Measurements from ENCODE around the gene OCRL. TPM values are rescaled to one million over a fixed set of nuclear protein-coding genes. Genes with fewer than 3 reads are reported as not detected.

OCRL gene
- total and polyA plus RNA-seq, 2 of the 13 experiments (the other 11 are each of a cell fraction or from before 2014, with no cell fraction given): 13.4 to 32.0 TPM

GRCh38 chrX:129576539-129576938, 36.5 kb downstream of the OCRL start:
- Histone ChIP-seq H3K27ac (ENCODE audit: extremely low read length, insufficient read depth, low read length) (no peak overlapping the region), H3K4me3 (replicated peaks in 1 of 3; ENCODE audit: insufficient read depth in 1 of 3, low read depth in 2 of 3, low read length in 3 of 3) (no peak overlapping the region), H3K9me3 (ENCODE audit: low read length) (no peaks in the 10 kb centered on the region), H3K36me3 (replicated peaks in 1 of 2; ENCODE audit: control insufficient read depth in 1 of 2, insufficient read depth in 2 of 2, low read length in 2 of 2) (peaks cover 1 to 27% of the 10 kb centered on the region in 2 experiments; a peak in 3 of 5 replicates), H4K20me1 (ENCODE audit: insufficient read depth, low read length) (no peaks in the 10 kb centered on the region), H3K79me2 (ENCODE audit: insufficient read depth, low read length) (no peaks in the 10 kb centered on the region), H3K27me3 (ENCODE audit: control insufficient read depth in 1 of 2, insufficient read depth in 2 of 2, low read length in 2 of 2) (no peaks in the 10 kb centered on the region), H3K9ac (ENCODE audit: insufficient read depth, low read depth, low read length) (no peak overlapping the region), H3K4me2 (ENCODE audit: low read depth, low read length) (no peak overlapping the region), H2AFZ (ENCODE audit: low read length) (no peak overlapping the region), H3K4me1 (ENCODE audit: insufficient read depth, low read length) (no peaks in the 10 kb centered on the region)
- no peak for TF ChIP-seq ZFP36 (IDR thresholded peaks at IDR 0.05; ENCODE audit: borderline replicate concordance, low read depth, low read length, partially characterized antibody)
- no peak for TF ChIP-seq REL (CRISPR knock-in tag; conservative IDR thresholded peaks at IDR 0.05)
- in situ Hi-C loops (cut with HindIII; ENCODE audit: extremely low pct_ligation_motif_present, low pct_unique_long_range_greater_than_20kb) (no loop called here), intact Hi-C loops (cut with micrococcal nuclease; ENCODE audit: unreplicated experiment) (no loop called here)
- DNase-seq (ENCODE audit: low spot score): no peak
- CTCF ChIA-PET (ENCODE audit: low intra/inter-chr PET ratio, low total read pairs): no interaction called here
- WGBS (ENCODE audit: low lambda C conversion rate): 100% methylated on average over 3 of the region's 3 CpGs
- POLR2A ChIA-PET: no interaction called here
- FAIRE-seq: no peak
- ATAC-seq: no peak
- BruUV-seq (replicated peaks): no TSS peak

DNA sequence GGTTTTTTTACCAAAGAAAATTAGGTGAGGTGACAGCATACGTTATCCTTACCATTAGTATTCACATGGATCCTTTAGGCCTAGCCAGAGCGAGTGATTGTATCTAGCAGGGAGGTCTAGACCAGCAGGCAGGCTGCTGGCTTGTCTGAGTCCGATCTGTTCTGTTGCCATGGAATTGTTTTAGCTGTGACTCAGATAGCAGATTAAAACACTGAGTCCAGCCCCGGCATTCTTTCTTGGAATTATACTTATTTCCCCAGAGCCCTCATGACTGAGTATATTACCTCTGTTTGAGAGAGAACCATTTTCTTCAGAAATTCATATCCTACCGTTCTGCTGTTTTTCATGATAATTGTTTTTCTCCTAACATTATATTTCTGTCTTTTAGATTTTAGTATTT, 37.4 kb downstream of the OCRL start:
- Histone ChIP-seq H3K79me2 (ENCODE audit: insufficient read depth, low read length) (no peaks in the 10 kb centered on the region), H3K4me3 (replicated peaks in 1 of 3; ENCODE audit: insufficient read depth in 1 of 3, low read depth in 2 of 3, low read length in 3 of 3) (no peak overlapping the region), H3K4me1 (ENCODE audit: insufficient read depth, low read length) (no peaks in the 10 kb centered on the region), H3K27me3 (ENCODE audit: control insufficient read depth in 1 of 2, insufficient read depth in 2 of 2, low read length in 2 of 2) (no peaks in the 10 kb centered on the region), H3K4me2 (ENCODE audit: low read depth, low read length) (no peak overlapping the region), H2AFZ (ENCODE audit: low read length) (no peak overlapping the region), H3K9me3 (ENCODE audit: low read length) (no peaks in the 10 kb centered on the region), H4K20me1 (ENCODE audit: insufficient read depth, low read length) (no peaks in the 10 kb centered on the region), H3K27ac (ENCODE audit: extremely low read length, insufficient read depth, low read length) (no peak overlapping the region), H3K36me3 (replicated peaks in 1 of 2; ENCODE audit: control insufficient read depth in 1 of 2, insufficient read depth in 2 of 2, low read length in 2 of 2) (peaks cover 1 to 27% of the 10 kb centered on the region in 2 experiments; a peak in 3 of 5 replicates), H3K9ac (ENCODE audit: insufficient read depth, low read depth, low read length) (no peak overlapping the region)
- POLR2A ChIA-PET: no interaction called here
- WGBS (ENCODE audit: low lambda C conversion rate): 100% methylated on average over 5 of the region's 5 CpGs
- in situ Hi-C loops (cut with HindIII; ENCODE audit: extremely low pct_ligation_motif_present, low pct_unique_long_range_greater_than_20kb): no loop called here
- intact Hi-C loops (cut with micrococcal nuclease; ENCODE audit: unreplicated experiment): no loop called here
- BruUV-seq (replicated peaks): no TSS peak
- FAIRE-seq (no peak), DNase-seq (ENCODE audit: low spot score) (no peak), ATAC-seq (no peak)
- CTCF ChIA-PET (ENCODE audit: low intra/inter-chr PET ratio, low total read pairs): no interaction called here
- TF ChIP-seq ETV6 (CRISPR knock-in tag; conservative IDR thresholded peaks at IDR 0.05) (no peak), NFYC (CRISPR knock-in tag; IDR thresholded peaks at IDR 0.05) (no peak), GPBP1L1 (CRISPR knock-in tag; IDR thresholded peaks at IDR 0.05) (no peak), ZNF280B (CRISPR knock-in tag; IDR thresholded peaks at IDR 0.05; ENCODE audit: borderline replicate concordance) (no peak), ARNT (IDR thresholded peaks at IDR 0.05) (no peak), ZNF17 (CRISPR knock-in tag; IDR thresholded peaks at IDR 0.05) (no peak), PHF5A (CRISPR knock-in tag; IDR thresholded peaks at IDR 0.05; ENCODE audit: low read depth, unreplicated experiment) (no peak), KLF16 (CRISPR knock-in tag; IDR thresholded peaks at IDR 0.05) (no peak)
- TF ChIP-seq, protein P1, sequence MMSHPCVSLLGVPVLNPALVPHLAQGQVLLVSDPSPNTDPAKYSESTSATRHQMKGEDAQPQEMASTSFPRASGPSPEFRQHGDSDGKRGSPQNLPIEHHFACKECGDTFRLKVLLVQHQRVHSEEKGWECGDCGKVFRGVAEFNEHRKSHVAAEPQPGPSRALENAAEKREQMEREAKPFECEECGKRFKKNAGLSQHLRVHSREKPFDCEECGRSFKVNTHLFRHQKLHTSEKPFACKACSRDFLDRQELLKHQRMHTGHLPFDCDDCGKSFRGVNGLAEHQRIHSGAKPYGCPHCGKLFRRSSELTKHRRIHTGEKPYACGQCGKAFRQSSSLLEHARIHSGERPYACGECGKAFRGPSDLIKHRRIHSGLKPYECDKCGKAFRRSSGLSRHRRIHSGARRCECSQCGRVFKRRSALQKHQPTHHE (CRISPR knock-in tag; IDR thresholded peaks at IDR 0.05; ENCODE audit: borderline replicate concordance): no peak
- TF ChIP-seq, protein P2, sequence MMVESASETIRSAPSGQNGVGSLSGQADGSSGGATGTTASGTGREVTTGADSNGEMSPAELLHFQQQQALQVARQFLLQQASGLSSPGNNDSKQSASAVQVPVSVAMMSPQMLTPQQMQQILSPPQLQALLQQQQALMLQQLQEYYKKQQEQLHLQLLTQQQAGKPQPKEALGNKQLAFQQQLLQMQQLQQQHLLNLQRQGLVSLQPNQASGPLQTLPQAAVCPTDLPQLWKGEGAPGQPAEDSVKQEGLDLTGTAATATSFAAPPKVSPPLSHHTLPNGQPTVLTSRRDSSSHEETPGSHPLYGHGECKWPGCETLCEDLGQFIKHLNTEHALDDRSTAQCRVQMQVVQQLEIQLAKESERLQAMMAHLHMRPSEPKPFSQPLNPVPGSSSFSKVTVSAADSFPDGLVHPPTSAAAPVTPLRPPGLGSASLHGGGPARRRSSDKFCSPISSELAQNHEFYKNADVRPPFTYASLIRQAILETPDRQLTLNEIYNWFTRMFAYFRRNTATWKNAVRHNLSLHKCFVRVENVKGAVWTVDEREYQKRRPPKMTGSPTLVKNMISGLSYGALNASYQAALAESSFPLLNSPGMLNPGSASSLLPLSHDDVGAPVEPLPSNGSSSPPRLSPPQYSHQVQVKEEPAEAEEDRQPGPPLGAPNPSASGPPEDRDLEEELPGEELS (CRISPR knock-in tag; IDR thresholded peaks at IDR 0.05): no peak

All from HepG2 (cell line).